ENCODE data around the gene LMNTD1. TPM values are rescaled to one million over a fixed set of nuclear protein-coding genes. Genes with fewer than 3 reads are reported as not detected.

The LMNTD1 gene
- total RNA-seq, 2 experiments from 2014 or later = not detected

GRCh38 chr12:25524366-25524765 is 28.7 kb downstream of the LMNTD1 start:
- TF ChIP-seq CTCF (conservative IDR thresholded peaks at IDR 0.05; ENCODE audit: low read length) = no peak
- no peak for TF ChIP-seq EZH2phosphoT487 (IDR thresholded peaks at IDR 0.05; ENCODE audit: borderline replicate concordance, low read depth, low read length)
- intact Hi-C loops (cut with micrococcal nuclease; ENCODE audit: unreplicated experiment) = no loop called here
- no peaks in the 10 kb centered on the region for H4K20me1 ChIP-seq (ENCODE audit: insufficient read depth, low read length)
- no peak for DNase-seq (ENCODE audit: low spot score)
- no peaks in the 10 kb centered on the region for H3K4me1 ChIP-seq (ENCODE audit: insufficient read depth, low read length, poor library complexity, severe bottlenecking)
- H3K27ac ChIP-seq (ENCODE audit: low read depth, low read length, poor library complexity, severe bottlenecking) = no peak overlapping the region
- H3K4me3 ChIP-seq (ENCODE audit: low read depth, low read length, poor library complexity, severe bottlenecking) = no peak overlapping the region
- ChIA-PET POLR2A (no interaction called here), CTCF (ENCODE audit: unreplicated experiment) (no interaction called here)
- H3K4me2 ChIP-seq (ENCODE audit: low read length) = no peak overlapping the region
- no peak overlapping the region for H2AFZ ChIP-seq (ENCODE audit: low read length)
- H3K79me2 ChIP-seq (ENCODE audit: insufficient read depth, low read depth, low read length) = no peaks in the 10 kb centered on the region
- no peaks in the 10 kb centered on the region for H3K9me2 ChIP-seq (ENCODE audit: insufficient read depth, low read length)
- no TSS peak for BruUV-seq (replicated peaks)
- no peaks in the 10 kb centered on the region for H3K9me3 ChIP-seq (ENCODE audit: low read length)
- H3K36me3 ChIP-seq (ENCODE audit: insufficient read depth, low read length) = no peaks in the 10 kb centered on the region

- H3K4me2 ChIP-seq (ENCODE audit: low read length) = no peak overlapping the region
- BruUV-seq (replicated peaks) = no TSS peak
Observed at GRCh38 chr12:25521625-25522256, 31.3 kb downstream of the LMNTD1 start.

More at GRCh38 chr12:25521625-25522256, 31.3 kb downstream of the LMNTD1 start:
- no peaks in the 10 kb centered on the region for H4K20me1 ChIP-seq (ENCODE audit: insufficient read depth, low read length)
- ChIA-PET POLR2A (interaction anchor here (0.6 to 1.3 kb wide), 2 partner anchors 14 to 18 kb away, joined by 3 read pairs; no protein-coding TSS in a partner anchor), CTCF (ENCODE audit: unreplicated experiment) (no interaction called here)
- H3K27ac ChIP-seq (ENCODE audit: low read depth, low read length, poor library complexity, severe bottlenecking) = no peak overlapping the region
- no peaks in the 10 kb centered on the region for H3K9me2 ChIP-seq (ENCODE audit: insufficient read depth, low read length)
- no peak for DNase-seq (ENCODE audit: low spot score)
- intact Hi-C loops (cut with micrococcal nuclease; ENCODE audit: unreplicated experiment) = no loop called here
- H3K9me3 ChIP-seq (ENCODE audit: low read length) = no peaks in the 10 kb centered on the region
- H3K4me3 ChIP-seq (ENCODE audit: low read depth, low read length, poor library complexity, severe bottlenecking) = no peak overlapping the region
- H3K36me3 ChIP-seq (ENCODE audit: insufficient read depth, low read length) = no peaks in the 10 kb centered on the region
- TF ChIP-seq EZH2phosphoT487 (IDR thresholded peaks at IDR 0.05; ENCODE audit: borderline replicate concordance, low read depth, low read length) (no peak), CTCF (conservative IDR thresholded peaks at IDR 0.05; ENCODE audit: low read length) (no peak)
- H3K4me1 ChIP-seq (ENCODE audit: insufficient read depth, low read length, poor library complexity, severe bottlenecking) = no peaks in the 10 kb centered on the region
- H3K79me2 ChIP-seq (ENCODE audit: insufficient read depth, low read depth, low read length) = no peaks in the 10 kb centered on the region
- no peak overlapping the region for H2AFZ ChIP-seq (ENCODE audit: low read length)
